Thyroid gland (tissue), 4 donors: Measurements from ENCODE around the gene UTS2B. TPM values are rescaled to one million over a fixed set of nuclear protein-coding genes. Genes with fewer than 3 reads are reported as not detected.

Source experiments
- DNase-seq, 2 donors: peaks; one replicate each; pipeline ENCODE4 v3.0.0-alpha.2; 2019
- H3K27ac ChIP-seq, 3 donors: fragments of 200-600 bp; sonication (generic); 1 replicate in 2 of 3; 2 replicates in 1 of 3; pipeline ENCODE4 v1.5.1; 2016 to 2019; ENCODE audit warnings: mild to moderate bottlenecking in 1 of 3, moderate library complexity in 1 of 3
- H3K27me3 ChIP-seq: fragments of 200-600 bp; sonication (generic); one replicate; pipeline ENCODE4 v1.5.1; 2019
- H3K36me3 ChIP-seq, 2 donors: fragments of 200-600 bp; sonication (generic); one replicate each; pipeline ENCODE4 v1.5.1; 2016 to 2019
- H3K4me1 ChIP-seq, 2 donors: fragments of 200-600 bp; sonication (generic); one replicate each; pipeline ENCODE4 v1.5.1; 2017 to 2019
- H3K4me3 ChIP-seq, 3 donors: fragments of 200-600 bp; sonication (generic); replicated peaks in 1 of 3; 1 replicate in 2 of 3; 2 replicates in 1 of 3; pipeline ENCODE4 v1.5.1; 2016; ENCODE audit warnings: mild to moderate bottlenecking in 1 of 3
- H3K9me3 ChIP-seq: fragments of 200-600 bp; sonication (generic); one replicate; pipeline ENCODE4 v1.5.1; 2017
- POLR2A ChIP-seq, 2 donors: fragments of 450-650 bp; IDR thresholded peaks; one replicate each; pipeline ENCODE4 v1.6.1; 2017; ENCODE audit warnings: antibody characterized with exemption in 2 of 2, mild to moderate bottlenecking in 2 of 2, moderate library complexity in 1 of 2
- WGBS, 2 donors: methylation state at CpG; one replicate each; pipeline ENCODE4 v1.1.5; 2017; 5-methylcytosine and 5-hydroxymethylcytosine counted together
- intact Hi-C: fragments of 100-400 bp; cut with DNase I; formaldehyde crosslinking; loops from one replicate; pipeline ENCODE4 v1.15.1; 2023
- total RNA-seq, 4 donors: library from RNA; depleted of rRNA; stranded (reverse); fragments of >200 nt; gene quantifications; one replicate each; pipeline ENCODE4 v1.2.3, GENCODE V29; 2016
- TF ChIP-seq, protein P1 (sequence below), 6 experiments: fragments of 200-600 bp in 3 of 6; fragments of 450-650 bp in 3 of 6; sonication (generic) in 3 of 6; IDR thresholded peaks; one replicate each; pipeline ENCODE4 v1.5.1; 2016 to 2019; ENCODE audit warnings: antibody characterized with exemption in 6 of 6, mild to moderate bottlenecking in 2 of 6, inconsistent platforms in 1 of 6, moderate library complexity in 1 of 6

Gene UTS2B
- total RNA-seq, 4 donors from 2014 or later = 0.27 to 2.0 (median 1.4) TPM; not detected in 1

DNA sequence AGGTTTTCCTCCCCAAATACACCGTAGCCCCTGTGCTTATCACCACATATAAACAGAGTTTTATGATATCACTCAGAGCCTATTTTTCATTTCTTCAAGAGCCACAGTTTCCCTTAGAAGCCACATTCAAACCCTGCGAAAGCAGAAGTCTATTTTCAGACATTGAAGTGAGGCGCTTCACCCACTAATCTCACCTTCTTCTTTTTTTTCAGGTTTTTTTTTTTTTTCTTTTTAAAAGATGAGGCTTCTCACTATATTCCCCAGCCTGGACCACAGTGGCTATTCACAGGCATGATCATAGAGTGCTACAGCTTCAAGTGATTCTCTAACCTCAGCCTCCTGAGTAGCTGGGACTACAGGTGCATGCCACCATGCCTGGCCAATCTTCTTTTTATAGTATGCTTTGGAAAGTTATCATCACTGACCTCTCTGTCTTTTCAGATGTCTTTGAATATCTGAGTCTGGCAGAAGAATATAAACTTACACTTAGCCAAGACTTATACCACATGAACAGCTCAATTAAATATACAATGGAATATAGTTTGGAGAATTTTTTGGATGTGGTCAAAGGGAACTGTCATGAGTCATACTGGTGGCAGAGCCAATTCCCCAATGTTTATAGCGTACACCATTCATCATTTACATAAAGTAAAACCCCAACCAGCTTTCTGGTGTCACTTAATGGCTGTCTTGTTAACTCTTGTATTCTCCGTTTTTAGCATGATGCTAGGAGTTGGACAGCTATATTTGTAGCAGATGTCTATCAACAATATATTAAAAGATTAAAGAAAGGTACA lies 60.8 kb downstream of the UTS2B start:
- 69 to 83% methylated on average over 5 of the region's 5 CpGs for WGBS, 2 donors
- H3K27me3 ChIP-seq = no peaks in the 10 kb centered on the region
- no peaks in the 10 kb centered on the region for H3K4me1 ChIP-seq

DNA sequence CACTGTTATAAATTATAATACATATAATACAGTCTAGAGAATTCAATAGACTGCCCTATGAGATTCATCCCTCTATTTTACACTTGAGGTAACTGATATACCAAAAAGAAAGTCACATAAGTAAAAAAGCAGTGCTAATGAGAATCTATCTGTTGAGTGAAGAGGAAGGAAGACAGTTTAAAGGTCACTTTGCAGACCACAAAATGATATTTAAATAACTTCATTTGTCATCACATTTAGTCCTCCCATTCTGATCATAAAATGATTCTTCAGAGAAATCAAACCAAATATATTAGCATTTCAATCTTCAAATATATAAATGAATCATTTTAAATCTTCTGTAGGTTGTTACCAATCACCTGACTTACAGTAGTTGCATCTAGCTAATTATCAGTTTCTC lies 61.6 kb downstream of the UTS2B start:
- Histone ChIP-seq H3K36me3 (no peaks in the 10 kb centered on the region), H3K4me1 (no peaks in the 10 kb centered on the region), H3K27me3 (no peaks in the 10 kb centered on the region), H3K27ac (no peak overlapping the region), H3K9me3 (no peaks in the 10 kb centered on the region), H3K4me3 (no peak overlapping the region)
- intact Hi-C loops = no loop called here
- no peak for DNase-seq
- TF ChIP-seq, protein P1, sequence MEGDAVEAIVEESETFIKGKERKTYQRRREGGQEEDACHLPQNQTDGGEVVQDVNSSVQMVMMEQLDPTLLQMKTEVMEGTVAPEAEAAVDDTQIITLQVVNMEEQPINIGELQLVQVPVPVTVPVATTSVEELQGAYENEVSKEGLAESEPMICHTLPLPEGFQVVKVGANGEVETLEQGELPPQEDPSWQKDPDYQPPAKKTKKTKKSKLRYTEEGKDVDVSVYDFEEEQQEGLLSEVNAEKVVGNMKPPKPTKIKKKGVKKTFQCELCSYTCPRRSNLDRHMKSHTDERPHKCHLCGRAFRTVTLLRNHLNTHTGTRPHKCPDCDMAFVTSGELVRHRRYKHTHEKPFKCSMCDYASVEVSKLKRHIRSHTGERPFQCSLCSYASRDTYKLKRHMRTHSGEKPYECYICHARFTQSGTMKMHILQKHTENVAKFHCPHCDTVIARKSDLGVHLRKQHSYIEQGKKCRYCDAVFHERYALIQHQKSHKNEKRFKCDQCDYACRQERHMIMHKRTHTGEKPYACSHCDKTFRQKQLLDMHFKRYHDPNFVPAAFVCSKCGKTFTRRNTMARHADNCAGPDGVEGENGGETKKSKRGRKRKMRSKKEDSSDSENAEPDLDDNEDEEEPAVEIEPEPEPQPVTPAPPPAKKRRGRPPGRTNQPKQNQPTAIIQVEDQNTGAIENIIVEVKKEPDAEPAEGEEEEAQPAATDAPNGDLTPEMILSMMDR (IDR thresholded peaks at IDR 0.05) = no peak
- TF ChIP-seq POLR2A (IDR thresholded peaks at IDR 0.05) = no peak

More for the DNA sequence above, 60.8 kb downstream of the UTS2B start:
- no peak overlapping the region for H3K27ac ChIP-seq
- no peaks in the 10 kb centered on the region for H3K9me3 ChIP-seq
- no peak for TF ChIP-seq POLR2A (IDR thresholded peaks at IDR 0.05)
- TF ChIP-seq, protein P1 (IDR thresholded peaks at IDR 0.05) = no peak
- intact Hi-C loops = no loop called here
- no peaks in the 10 kb centered on the region for H3K36me3 ChIP-seq
- H3K4me3 ChIP-seq = no peak overlapping the region
- no peak for DNase-seq

DNA sequence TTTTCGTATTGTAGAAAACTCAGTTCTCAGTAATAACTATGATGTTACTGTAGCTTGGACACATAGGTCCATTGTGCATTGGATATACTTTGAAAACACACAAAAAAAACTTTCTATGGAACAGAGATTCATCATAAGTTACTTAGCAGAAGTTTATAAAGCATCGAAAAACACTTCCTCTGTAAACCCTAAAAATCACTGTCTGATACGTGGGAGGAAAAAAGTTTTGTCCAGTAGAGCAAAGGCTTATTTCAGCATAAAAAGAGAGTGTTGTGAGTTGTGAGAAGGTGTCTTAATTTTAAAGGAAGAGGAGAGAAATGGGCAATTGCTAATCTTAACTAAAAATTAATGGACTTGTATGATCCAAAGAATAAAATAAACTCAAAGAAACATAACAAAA lies 66.5 kb downstream of the UTS2B start:
- Histone ChIP-seq H3K4me1 (no peaks in the 10 kb centered on the region), H3K27ac (no peak overlapping the region), H3K4me3 (no peak overlapping the region), H3K27me3 (no peaks in the 10 kb centered on the region), H3K36me3 (no peaks in the 10 kb centered on the region), H3K9me3 (no peaks in the 10 kb centered on the region)
- intact Hi-C loops = no loop called here
- TF ChIP-seq, protein P1 (IDR thresholded peaks at IDR 0.05) = no peak
- no peak for TF ChIP-seq POLR2A (IDR thresholded peaks at IDR 0.05)
- WGBS, 2 donors = 66 to 86% methylated on average over 3 of the region's 3 CpGs
- DNase-seq = no peak

DNA sequence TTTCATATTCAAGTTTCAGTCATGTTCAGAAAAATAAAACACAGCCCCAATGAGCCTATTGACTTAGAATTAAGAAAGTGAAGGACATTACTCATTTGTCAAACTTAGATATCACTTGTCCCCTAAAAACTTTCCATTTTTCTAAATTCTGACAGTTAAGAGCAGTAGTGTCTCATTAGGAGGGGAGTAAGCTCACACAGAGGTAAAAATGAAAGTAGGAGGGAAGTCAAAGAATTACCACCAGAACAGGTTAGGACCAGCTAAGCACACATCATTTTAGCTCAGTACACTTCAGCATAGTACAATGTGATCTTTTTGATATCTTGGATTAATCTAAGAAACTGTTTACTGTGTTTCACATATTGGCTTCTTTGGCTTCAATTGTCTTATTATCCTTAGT lies 67.0 kb downstream of the UTS2B start:
- no peak for TF ChIP-seq POLR2A (IDR thresholded peaks at IDR 0.05)
- TF ChIP-seq, protein P1 (IDR thresholded peaks at IDR 0.05) = no peak
- intact Hi-C loops = no loop called here
- no peaks in the 10 kb centered on the region for H3K36me3 ChIP-seq
- H3K4me3 ChIP-seq = no peak overlapping the region
- no peaks in the 10 kb centered on the region for H3K4me1 ChIP-seq
- no peak overlapping the region for H3K27ac ChIP-seq
- no peaks in the 10 kb centered on the region for H3K9me3 ChIP-seq
- no peak for DNase-seq
- H3K27me3 ChIP-seq = no peaks in the 10 kb centered on the region

DNA sequence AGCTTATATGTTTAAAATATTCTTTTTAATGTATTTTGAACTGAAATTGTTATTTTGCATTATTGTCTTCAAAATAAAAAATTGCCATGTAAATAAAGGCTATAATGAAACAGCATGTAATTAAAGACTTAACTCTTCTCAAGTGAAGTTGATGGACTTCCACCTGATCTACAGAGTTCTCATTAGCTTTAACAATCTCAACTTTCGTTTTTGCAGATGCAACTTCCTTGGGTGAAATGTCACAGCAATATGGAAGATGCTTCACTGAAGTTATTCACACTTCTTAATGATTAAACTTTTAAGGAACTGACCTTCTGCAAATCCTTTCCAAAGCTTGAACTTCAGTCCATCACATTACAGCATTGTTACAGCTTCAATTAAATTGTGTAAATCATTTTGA lies 67.7 kb downstream of the UTS2B start:
- DNase-seq = no peak
- Histone ChIP-seq H3K4me1 (no peaks in the 10 kb centered on the region), H3K9me3 (no peaks in the 10 kb centered on the region), H3K4me3 (no peak overlapping the region), H3K27me3 (no peaks in the 10 kb centered on the region), H3K36me3 (no peaks in the 10 kb centered on the region), H3K27ac (no peak overlapping the region)
- WGBS, 2 donors = 80 to 88% methylated on average over 1 of the region's 1 CpG
- TF ChIP-seq POLR2A (IDR thresholded peaks at IDR 0.05) = no peak
- TF ChIP-seq, protein P1 (IDR thresholded peaks at IDR 0.05) = no peak
- intact Hi-C loops = no loop called here
